ENCODE measurements around the gene COX5A. TPM values are rescaled to one million over a fixed set of nuclear protein-coding genes. Genes with fewer than 3 reads are reported as not detected.

The COX5A gene
- total and polyA plus RNA-seq, 2 of the 13 experiments (the other 11 are each of a cell fraction or from before 2014, with no cell fraction given), result 158 to 218 TPM

GRCh38 chr15:74937590-74938371 is at the start of gene COX5A (continued):
- TF ChIP-seq ZNF784 (CRISPR knock-in tag; IDR thresholded peaks at IDR 0.05; ENCODE audit: borderline replicate concordance), result 0 out of 2 replicates have a peak, but pooled peaks have one; percentile 36
- TF ChIP-seq ZBTB7A (CRISPR knock-in tag; IDR thresholded peaks at IDR 0.05), result peak; percentile 86
- peak; percentile 96 for TF ChIP-seq PHF8 (CRISPR knock-in tag; IDR thresholded peaks at IDR 0.05)
- TF ChIP-seq CHCHD3 (CRISPR knock-in tag; IDR thresholded peaks at IDR 0.05), result 0 out of 2 replicates have a peak, but pooled peaks have one; percentile 87
- TF ChIP-seq BCLAF1 (IDR thresholded peaks at IDR 0.05), result no peak
- 0 out of 2 replicates have a peak, but pooled peaks have one; percentile 14 for TF ChIP-seq NFYC (CRISPR knock-in tag; IDR thresholded peaks at IDR 0.05)
- no peak for TF ChIP-seq KDM6A (CRISPR knock-in tag; IDR thresholded peaks at IDR 0.05; ENCODE audit: low read depth)
- no peak for TF ChIP-seq SRSF9 (IDR thresholded peaks at IDR 0.05; ENCODE audit: borderline replicate concordance, insufficient read depth, low read depth, low read length, poor library complexity, severe bottlenecking)
- TF ChIP-seq MBNL3 (CRISPR knock-in tag; conservative IDR thresholded peaks at IDR 0.05), result no peak
- TF ChIP-seq ZNF44 (CRISPR knock-in tag; IDR thresholded peaks at IDR 0.05), result no peak
- no peak for TF ChIP-seq ZNF629 (CRISPR knock-in tag; conservative IDR thresholded peaks at IDR 0.05)
- no peak for TF ChIP-seq TRAFD1 (CRISPR knock-in tag; IDR thresholded peaks at IDR 0.05; ENCODE audit: borderline replicate concordance)
- no peak for TF ChIP-seq ZNF775 (CRISPR knock-in tag; IDR thresholded peaks at IDR 0.05; ENCODE audit: borderline replicate concordance)
- no peak; the same call in 1 of the 2 replicates for TF ChIP-seq ZNF12 (CRISPR knock-in tag; IDR thresholded peaks at IDR 0.05)
- peak; percentile 63 for TF ChIP-seq MXD1 (CRISPR knock-in tag; IDR thresholded peaks at IDR 0.05)
- no peak for TF ChIP-seq ZNF382 (CRISPR knock-in tag; IDR thresholded peaks at IDR 0.05; ENCODE audit: borderline replicate concordance)

All from HepG2 (cell line).